GM21737 (cell line): Measurements from ENCODE around the gene PARD6G.
A peak's percentile ranks its signal among the peaks of the same experiment; 100 is the strongest.

Experiments
- ATAC-seq: cut with Tn5 transposase; IDR thresholded peaks from one replicate; pipeline ENCODE4 v1.9.1; 2021; ENCODE audit warnings: mild to moderate bottlenecking, moderate library complexity; ENCODE audit not compliant: unreplicated experiment

PARD6G gene

DNA sequence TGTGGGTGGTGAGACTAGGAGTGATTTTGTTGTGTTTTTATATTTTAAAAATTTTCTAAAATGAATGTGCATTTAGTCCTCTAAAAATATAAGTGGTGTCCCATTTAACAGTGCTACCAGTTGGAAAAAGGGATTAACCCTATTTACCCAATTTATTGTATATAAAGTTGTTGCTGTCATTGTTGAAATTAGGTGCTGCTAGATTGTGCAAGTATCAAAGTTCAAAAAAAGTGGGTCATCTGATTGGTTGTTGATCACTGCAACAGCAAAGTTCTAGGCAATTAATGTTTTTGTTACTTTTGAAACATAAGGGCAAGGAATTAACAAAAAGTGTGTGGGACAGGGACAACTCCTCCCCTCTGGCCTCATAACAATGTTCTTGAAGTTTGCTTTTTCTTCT lies 97.6 kb downstream of the PARD6G start:
- ATAC-seq: no peak

DNA sequence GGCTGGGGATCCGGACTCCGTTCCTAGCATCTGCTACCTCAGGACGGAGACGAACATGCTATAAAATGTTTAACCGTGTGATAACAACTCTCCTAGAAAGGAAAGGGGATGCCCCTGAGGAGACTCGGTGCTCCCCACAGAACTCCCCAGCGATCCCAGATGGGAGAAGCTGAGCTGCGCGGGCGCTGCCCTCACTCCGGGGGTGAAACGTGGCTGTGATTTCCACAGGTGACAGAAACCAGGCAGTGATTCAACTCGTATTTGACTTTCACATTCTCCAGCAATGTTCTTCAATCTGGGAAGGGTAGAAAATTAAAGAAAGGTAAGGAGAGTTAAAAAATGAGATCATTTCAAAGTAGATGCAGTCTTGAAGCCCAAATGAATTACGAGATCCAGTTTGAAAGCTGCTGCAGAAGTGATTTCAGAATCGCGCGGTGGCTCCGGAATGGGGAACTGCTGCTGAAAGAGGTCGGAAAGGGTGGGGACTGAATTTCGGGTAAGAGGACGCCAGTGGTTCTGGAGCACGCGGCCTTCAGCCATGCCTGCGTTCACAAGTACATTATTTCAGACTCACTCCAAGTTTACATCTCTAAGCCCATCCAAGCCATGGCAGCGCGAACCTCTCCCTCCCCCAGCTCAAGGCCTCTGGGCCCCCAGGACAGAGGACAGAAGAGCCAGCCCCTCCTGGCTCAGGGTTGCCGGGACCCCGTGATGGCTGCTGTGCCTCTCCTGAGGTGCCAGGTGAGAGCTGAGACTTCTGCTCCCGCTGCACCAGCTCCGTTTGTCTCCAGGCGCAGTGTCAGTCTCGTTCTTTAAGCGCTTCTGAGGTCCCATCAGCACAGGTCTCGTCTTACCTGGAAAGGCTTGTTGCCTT lies 98.8 kb downstream of the PARD6G start:
- ATAC-seq: peak; percentile 8

DNA sequence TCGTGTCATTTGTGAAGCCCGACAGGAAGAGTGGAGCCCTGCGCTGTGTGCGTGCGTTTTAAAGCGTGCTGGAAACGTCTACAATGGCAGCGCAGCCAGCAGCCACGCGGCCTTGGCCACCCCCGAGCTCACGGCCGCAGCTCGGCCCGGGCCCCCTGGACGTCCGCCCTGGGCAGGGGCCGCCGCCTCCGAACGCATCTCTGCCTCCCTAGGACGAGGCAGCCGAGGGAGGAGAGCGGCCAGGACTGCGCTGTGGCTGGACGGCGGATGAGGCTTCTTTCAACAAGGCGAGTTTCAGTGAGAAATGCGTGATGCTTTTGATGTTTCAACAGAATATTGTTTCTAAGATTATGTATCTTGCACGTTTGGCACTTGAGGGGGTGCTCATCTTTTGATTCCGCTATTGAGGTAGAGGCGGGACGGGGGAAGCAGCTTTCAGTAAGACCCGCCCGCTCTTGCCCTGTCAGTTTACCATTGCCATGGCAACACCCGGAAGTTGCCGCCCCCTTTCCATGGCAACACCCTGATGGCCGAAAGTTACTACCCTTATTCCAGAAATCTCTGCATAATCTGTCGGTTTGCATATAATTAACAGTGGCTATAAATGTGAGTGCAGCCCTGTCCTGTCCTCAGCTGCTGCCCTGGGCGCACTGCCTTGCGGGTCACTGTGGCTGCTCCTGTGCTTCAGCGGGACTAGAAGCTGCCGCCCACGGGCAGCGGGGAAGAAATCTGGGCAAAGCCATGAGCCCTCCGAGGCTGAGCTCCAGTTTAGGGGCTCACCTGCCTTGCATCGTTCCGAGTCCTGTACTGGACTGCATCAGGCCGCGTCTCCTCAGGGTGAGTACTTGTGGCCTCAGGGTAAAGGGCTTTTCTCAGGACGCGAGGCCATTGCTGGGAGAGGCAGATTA lies 99.6 kb downstream of the PARD6G start:
- peak; percentile 67 for ATAC-seq

DNA sequence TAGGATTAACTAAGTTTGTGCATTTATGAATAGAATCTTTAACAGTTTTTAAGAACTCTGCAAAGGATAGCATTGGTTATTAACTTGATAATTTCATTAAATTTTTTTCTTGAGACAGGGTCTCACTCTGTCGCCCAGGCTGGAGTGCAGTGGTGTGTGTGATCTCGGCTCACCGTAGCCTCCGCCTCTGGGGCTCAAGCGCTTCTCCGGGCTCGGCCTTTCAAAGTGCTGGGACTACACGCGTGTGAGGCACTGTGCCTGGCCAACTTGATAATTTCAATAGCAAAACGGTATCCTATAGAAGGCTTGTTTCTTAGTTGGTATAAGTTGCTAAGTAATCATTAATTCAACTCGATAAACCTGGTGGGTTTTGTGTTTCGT lies 100.3 kb downstream of the PARD6G start:
- ATAC-seq: peak; percentile 30

DNA sequence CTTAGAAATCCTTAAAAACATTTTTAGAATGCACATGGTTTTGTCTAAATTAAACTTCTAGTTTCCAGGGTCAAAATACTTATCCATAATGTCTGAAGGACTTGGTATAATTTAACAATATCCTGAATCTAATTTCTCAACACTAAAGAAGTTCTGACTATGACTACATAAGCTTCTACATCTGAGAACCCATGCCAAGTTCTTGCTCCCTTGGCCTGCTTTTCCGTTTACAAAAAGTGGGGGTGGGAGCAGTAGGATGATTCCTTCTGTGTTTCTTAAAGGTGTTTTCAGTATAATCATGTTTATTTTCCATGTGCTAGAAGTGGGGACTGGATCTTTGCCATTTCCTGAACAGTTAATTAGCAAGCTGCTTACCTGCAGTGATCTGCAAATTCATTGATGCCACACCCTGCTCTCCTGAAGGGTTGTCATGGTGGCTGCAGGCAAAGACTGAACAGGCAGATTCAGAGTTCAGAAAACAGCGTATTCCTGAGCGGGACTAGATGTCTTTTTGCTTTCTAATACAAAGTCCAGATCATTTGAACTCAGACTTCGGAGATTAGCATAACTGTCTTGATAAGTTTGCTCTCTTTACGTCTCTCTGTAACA lies 102.0 kb downstream of the PARD6G start:
- ATAC-seq: no peak

DNA sequence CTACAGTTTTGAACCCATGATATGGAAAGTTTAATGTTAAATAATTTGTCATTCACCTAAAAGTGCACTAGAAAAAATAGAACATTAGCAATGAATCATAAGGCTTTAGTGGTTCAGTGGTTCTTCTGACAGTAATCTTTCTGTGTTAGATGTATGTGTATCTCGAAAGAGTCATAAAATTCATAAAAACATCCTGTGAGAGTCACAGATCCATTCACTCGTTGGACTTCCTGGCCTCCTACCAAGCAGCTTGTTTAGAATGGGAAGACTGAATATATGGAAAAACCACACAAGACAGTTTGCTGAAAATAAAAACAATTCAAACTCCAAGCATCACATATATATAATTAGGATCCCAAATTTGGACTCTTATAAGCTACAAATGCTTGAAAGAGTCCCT lies 103.4 kb downstream of the PARD6G start:
- no peak for ATAC-seq

DNA sequence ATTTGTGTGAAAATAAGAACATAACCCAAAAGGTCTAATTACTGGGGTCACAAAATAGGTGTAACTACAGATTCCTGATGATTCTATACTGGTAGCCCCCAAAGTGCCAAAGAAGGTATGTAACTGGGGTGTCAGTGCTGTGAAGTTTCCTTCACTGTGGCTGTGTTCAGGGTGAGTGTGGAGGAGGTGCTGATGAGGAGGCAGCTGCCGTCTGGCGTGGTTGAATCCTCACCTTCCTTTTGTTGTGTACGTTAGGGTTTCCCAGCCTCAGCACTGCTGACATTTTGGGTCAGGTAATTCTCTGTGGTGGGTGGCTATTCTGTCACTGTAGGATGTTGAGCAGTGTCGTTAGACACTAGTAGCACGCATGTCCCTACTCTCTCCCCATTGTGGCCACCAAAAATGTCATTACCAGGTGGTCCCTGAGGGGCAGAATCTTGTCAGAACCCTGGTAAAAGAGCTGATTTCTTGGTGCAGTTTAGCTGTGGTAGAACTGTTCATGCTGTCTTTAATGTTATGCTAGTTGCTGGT lies 106.8 kb downstream of the PARD6G start:
- ATAC-seq: no peak

DNA sequence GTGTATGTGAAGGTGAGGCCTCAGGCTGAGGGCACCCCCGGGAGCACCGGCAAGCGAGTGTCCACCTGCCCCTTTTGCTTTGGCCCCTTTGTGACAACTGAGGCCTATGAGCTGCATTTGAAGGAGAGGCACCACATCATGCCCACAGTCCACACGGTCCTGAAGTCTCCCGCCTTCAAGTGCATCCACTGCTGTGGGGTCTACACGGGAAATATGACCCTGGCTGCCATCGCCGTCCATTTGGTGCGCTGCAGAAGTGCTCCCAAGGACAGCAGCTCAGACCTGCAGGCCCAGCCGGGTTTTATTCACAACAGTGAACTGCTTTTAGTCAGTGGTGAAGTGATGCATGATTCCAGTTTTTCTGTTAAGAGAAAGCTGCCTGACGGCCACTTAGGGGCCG lies 109.3 kb downstream of the PARD6G start:
- ATAC-seq: no peak

DNA sequence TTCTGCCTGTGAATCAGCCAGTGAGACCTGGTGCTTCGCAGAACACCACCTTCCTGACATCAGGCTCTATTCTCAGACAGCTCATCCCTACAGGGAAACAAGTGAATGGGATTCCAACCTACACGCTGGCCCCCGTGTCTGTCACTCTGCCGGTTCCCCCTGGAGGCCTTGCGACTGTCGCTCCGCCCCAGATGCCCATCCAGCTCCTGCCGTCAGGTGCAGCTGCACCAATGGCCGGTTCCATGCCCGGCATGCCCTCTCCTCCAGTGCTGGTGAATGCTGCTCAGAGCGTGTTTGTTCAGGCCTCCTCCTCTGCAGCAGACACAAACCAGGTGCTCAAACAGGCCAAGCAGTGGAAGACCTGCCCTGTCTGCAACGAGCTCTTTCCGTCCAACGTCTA lies 110.2 kb downstream of the PARD6G start:
- ATAC-seq: no peak

DNA sequence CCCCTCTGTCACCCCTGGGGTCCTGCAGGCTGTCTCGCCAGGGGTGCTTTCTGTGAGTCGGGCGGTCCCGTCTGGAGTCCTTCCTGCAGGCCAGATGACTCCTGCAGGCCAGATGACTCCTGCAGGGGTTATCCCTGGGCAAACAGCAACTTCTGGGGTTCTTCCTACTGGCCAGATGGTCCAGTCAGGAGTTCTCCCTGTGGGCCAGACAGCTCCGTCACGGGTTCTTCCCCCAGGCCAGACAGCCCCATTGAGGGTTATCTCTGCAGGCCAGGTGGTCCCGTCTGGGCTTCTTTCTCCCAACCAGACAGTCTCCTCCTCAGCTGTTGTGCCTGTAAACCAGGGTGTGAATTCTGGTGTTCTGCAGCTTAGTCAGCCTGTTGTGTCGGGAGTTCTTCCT lies 110.6 kb downstream of the PARD6G start:
- no peak for ATAC-seq

DNA sequence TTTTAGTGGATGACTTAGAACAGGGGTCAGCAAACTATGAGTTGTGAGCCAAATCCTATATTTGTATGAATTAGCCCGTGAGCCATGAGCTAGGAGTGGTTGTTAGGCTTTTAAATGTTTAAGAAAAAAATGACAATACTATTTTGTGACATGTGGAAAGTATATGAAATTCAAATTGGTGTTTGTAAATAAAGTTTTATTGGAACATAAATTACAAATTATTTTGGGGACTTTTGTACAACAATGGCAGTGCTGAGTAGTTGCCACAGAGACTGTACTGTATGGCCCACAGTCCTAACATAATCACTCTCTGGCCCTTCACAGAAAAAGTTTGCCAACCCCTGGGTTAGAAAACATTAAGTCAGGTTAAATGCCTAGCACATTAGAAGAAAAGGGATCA lies 112.2 kb downstream of the PARD6G start:
- no peak for ATAC-seq

DNA sequence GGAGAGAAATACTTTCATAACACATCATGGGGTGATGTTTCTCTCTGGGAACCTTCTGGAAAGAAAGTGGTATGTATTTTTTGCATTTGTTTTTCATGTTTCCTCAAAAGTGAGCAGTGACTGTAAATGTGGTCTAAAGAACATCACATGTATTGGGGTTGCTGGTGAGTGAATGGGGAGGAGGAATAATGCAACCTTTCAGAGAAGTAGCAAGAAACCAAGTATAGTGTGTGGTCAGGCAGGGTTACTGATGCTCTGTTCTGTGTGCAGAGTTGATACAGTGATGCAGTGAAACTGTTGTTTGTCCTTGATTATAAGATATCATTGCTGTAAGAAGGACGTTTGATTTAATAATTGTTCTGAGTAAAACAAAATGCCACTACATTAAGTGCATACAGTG lies 114.2 kb downstream of the PARD6G start:
- ATAC-seq: no peak

DNA sequence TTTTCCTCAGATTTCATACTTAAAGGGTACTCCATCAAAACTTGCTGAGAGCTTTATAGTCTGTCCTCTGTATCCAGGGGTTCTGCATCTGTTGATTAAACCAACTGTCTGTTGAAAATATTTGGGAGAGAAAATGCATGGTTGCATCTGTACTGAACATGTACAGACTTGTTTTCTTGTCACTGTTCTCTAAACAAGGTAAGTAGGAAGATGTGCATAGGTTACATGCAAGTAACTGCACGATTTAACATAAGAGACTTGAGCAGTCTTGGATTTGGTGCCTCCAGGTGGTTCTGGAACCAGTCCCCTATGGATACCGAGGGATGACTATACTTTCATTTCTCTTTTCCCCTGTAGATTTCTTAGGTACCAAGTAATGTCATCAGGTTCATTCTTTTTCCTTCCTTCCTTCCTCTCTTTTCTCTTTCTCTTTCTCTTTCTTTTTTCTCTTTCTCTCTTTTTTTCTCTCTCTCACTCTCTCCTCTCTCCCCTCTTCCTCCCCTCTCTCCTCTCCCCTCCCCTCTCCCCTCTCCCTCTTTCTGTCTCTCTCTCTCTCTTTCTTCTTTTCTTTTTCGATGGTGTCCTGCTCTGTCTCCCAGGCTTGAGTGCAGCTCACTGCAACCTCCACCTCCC lies 115.0 kb downstream of the PARD6G start:
- ATAC-seq: no peak

DNA sequence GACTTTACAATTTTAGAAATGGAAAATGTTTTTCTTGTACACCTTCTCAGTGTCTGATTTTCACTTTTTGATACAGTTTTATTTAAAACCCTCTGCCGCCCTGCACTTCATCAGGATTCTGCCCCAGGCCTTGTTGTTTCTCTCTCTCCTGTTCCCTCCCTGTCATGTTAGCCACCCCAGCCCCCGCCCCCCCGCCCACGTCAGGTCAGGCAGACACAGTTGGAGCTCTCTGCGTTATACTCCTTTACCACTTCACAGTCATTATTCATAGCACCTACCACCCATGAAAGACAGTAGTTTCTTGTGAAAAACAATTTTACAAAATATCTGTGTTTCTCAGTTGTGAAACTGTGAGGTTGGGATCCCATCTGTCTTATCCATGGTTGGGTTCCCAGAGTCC lies 116.8 kb downstream of the PARD6G start:
- no peak for ATAC-seq

DNA sequence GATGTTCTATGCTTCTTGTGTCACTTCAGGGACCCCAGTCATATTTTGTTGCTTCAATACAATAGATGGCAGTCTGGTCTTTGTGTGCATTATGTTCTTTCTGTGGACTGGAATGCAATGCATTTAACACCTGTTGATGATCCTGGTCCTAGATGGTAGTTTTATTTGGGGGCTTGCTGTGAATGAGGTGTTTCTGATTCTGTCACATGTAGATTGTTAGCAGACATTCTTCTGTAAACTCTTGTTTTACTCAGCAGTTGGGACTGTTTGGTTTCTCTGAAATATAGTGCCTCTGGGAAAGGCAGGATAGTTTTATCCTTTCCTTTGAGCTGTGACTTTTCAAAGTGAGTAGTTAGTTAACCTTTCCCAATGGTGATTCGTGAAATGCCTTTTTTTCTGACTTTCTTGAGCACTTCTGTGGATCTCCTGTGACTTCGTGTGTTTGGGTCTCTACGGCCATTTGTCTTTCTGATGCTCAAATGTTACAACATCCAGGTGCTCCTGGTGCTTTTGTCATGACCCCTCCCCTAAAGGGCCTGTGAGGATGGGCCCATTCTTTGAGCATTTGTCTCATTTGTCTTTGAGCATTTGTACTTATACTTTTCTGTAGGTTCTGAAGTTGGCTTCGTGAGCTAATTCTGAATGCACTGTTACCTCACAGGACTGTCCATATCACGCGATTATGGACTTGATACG lies 117.5 kb downstream of the PARD6G start:
- no peak for ATAC-seq

DNA sequence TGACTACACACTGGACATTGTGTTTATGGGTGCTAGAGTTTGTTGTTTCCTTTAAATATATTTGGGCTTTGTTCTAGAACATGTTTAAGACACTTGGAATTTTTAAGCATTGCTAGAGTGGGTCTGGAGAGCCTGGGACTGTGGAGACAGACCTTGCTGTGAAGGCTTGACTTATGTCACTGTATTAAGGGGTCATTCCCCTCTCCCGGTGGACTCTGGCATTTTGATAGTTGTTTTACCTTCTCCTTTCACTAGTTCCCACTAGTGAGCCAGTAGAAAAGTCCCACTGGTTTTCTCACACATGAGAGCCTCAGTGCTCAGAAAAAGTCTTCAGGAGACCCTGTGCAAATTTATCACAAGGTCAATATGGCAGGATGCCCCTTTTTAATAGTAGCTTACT lies 119.7 kb downstream of the PARD6G start:
- no peak for ATAC-seq

DNA sequence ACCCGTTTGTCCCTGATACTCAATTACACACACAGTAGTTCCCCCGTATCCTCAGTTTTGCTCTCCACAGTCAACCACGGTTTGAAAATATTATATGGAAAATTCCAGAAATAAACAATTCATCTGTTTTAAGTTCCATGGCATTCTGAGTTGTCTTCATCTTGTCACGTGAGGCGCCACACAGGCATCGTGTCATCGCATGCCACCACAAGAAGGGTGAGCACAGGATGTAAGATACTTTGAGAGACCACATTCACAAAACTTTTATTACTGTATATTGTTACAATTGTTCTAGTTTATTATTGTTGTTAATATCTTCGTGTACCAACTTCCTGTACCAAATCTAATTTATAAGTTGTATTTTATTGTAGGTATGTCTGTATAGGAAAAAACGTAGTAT lies 120.5 kb downstream of the PARD6G start:
- no peak for ATAC-seq

DNA sequence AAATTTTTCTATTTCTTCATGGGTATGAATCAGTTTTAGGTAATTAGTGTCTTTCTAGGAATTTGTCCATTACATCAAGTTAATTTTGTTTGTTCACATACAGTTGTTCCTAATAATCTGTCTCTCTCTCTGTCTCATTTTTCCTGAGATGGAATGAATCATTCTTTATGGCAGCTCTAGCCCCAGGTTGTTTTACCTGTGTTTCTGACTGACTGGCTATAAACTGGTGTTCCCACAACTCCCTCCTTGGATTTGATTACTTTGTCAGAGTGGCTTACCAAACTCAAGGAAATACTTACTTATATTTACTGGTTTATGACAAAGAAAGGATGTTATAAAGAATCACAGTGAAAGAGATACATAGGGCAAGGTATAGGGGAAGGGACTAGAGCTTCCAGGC lies 123.2 kb downstream of the PARD6G start:
- ATAC-seq: no peak

DNA sequence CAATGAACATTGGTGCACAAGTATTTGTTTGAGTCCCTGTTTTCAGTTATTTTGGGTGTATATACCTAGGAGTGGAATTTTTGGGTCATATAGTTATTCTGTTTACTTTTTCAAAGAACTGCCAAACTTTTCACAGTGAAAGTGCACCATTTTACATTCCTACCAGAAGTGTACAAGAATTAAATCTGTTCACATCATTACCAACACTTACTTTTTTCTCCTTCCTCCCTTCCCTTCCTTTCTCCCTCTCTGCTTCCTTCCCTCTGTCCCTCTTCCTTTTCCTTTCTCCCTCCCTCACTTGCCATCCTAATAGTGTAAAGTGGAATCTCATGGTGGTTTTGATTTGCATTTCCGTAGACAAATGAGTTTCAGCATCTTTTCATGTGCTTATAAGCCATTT lies 126.4 kb downstream of the PARD6G start:
- no peak for ATAC-seq

DNA sequence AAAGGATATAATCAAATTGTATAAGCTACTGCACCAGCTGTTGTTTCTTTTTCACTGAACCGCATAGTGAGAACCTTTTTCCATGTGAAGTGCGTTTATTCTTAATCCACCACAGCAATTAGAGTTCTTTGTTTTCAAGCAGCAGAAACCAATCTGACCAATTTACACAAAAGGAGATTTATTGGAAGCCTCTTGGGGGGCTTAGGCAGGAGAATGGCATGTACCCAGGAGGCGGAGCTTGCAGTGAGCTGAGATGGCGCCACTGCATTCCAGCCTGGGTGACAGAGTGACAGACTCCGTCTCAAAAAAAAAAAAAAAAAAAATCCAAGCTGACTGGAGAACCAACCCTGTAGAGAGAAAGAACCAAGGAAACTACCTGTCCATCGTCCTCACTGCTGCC lies 128.2 kb downstream of the PARD6G start:
- ATAC-seq: no peak
